Stimulated activated naive CD8-positive, alpha-beta T cell treated with anti-CD3 and anti-CD28 coated beads, Interleukin-15, Interleukin-2, amounts not matched to agents 100 ng/mL and 50 ng/mL, for 24 hours (primary cell): ENCODE measurements around the gene TPP2.

Source experiments
- H3K27ac Mint-ChIP-seq: one replicate; pipeline ENCODE4 v1.8.0; 2021; ENCODE audit warnings: mild to moderate bottlenecking, mixed read lengths
- H3K27me3 Mint-ChIP-seq: one replicate; pipeline ENCODE4 v1.8.0; 2021; ENCODE audit warnings: mixed read lengths
- H3K36me3 Mint-ChIP-seq: one replicate; pipeline ENCODE4 v1.8.0; 2021; ENCODE audit warnings: low read depth, mixed read lengths
- H3K4me1 Mint-ChIP-seq: one replicate; pipeline ENCODE4 v1.8.0; 2021; ENCODE audit warnings: low read depth, mixed read lengths
- H3K4me3 Mint-ChIP-seq: one replicate; pipeline ENCODE4 v1.8.0; 2021; ENCODE audit warnings: mild to moderate bottlenecking, mixed read lengths
- H3K9me3 Mint-ChIP-seq: one replicate; pipeline ENCODE4 v1.8.0; 2021; ENCODE audit warnings: mixed read lengths

Gene TPP2

DNA sequence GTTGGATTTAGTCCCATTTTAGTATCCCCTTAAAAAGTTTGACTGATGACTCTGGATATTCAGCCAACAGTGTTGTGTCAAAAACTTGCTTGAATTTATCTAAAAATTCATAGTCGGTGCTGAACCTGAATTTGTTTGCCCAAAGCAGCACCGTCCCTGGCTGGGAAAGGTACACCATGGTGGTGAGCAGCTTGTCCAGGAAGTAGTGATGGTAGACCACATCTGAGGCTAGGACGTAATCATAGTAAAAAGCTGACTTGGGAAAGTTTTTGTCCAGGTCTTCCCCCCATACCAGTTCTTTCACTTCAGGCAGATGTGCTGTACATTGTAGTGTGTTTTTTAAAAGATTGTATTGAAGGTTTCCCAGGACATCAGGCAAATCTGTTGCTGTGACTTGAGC is 89.2 kb downstream of the TPP2 start:
- Mint-ChIP-seq H3K27ac (no peak overlapping the region), H3K9me3 (peaks cover 4% of the 10 kb centered on the region), H3K4me3 (no peak overlapping the region), H3K4me1 (peaks cover 31% of the 10 kb centered on the region), H3K27me3 (no peaks in the 10 kb centered on the region), H3K36me3 (no peaks in the 10 kb centered on the region)

DNA sequence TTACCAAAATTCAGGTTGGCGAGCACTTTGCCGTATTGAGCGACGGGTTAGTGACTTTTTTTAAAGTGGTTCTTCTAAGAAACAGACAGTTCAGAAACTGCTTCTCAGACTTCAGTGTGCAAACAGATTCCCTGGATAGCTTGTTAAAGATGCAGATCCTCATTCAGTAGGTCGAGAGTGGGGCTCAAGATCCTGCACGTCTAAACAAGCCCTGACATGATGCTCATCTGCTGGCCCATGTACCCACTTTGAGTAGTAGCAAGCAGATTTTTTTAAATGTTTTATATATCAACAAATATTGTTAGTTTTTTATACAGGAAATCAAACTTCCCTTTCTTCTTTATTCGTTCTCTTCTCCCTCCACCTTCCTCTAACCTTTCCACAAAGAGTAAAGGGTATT is 90.7 kb downstream of the TPP2 start:
- Mint-ChIP-seq H3K4me1 (peaks cover 23% of the 10 kb centered on the region), H3K9me3 (no peaks in the 10 kb centered on the region), H3K4me3 (no peak overlapping the region), H3K27ac (no peak overlapping the region), H3K27me3 (peaks cover 5% of the 10 kb centered on the region), H3K36me3 (no peaks in the 10 kb centered on the region)

GRCh38 chr13:102688306-102688973 is 91.7 kb downstream of the TPP2 start:
- Mint-ChIP-seq H3K9me3 (no peaks in the 10 kb centered on the region), H3K4me3 (no peak overlapping the region), H3K4me1 (peaks cover 21% of the 10 kb centered on the region), H3K36me3 (no peaks in the 10 kb centered on the region), H3K27me3 (peaks cover 8% of the 10 kb centered on the region), H3K27ac (no peak overlapping the region)

DNA sequence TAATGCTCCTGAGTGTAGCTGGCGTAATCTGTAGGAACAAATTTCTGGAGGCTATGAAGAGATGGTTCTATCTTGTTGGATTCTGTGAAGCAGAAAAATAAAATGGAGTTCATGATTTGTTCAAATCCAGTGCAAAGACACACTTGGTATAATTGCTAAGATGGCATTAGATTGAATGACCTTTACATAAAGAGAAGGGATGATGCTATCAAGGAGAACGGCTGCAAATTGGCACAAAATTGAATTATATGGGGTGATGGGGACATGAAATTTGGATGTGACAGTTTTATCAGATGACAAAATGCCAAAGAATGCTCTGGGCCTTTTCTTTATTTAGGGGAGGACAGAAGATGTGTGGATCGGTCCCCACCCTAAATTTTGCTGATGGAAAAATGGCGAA is 94.1 kb downstream of the TPP2 start:
- Mint-ChIP-seq H3K4me3 (no peak overlapping the region), H3K27ac (no peak overlapping the region), H3K36me3 (no peaks in the 10 kb centered on the region), H3K4me1 (peaks cover 19% of the 10 kb centered on the region), H3K9me3 (no peaks in the 10 kb centered on the region), H3K27me3 (peaks cover 15% of the 10 kb centered on the region)

- Mint-ChIP-seq H3K27me3 (peaks cover 15% of the 10 kb centered on the region), H3K4me3 (no peak overlapping the region), H3K4me1 (peaks cover 7% of the 10 kb centered on the region), H3K36me3 (no peaks in the 10 kb centered on the region), H3K9me3 (no peaks in the 10 kb centered on the region), H3K27ac (no peak overlapping the region)
These were observed 95.7 kb downstream of the TPP2 start for GRCh38 chr13:102692491-102692826.

- Mint-ChIP-seq H3K27ac (no peak overlapping the region), H3K27me3 (peaks cover 15% of the 10 kb centered on the region), H3K4me3 (no peak overlapping the region), H3K36me3 (no peaks in the 10 kb centered on the region), H3K9me3 (no peaks in the 10 kb centered on the region), H3K4me1 (peaks cover 6% of the 10 kb centered on the region)
These were observed 96.5 kb downstream of the TPP2 start for GRCh38 chr13:102693250-102693649.

GRCh38 chr13:102693776-102694175 is 97.0 kb downstream of the TPP2 start:
- no peak overlapping the region for H3K4me3 Mint-ChIP-seq
- H3K36me3 Mint-ChIP-seq = no peaks in the 10 kb centered on the region
- no peaks in the 10 kb centered on the region for H3K9me3 Mint-ChIP-seq
- peaks cover under 1% of the 10 kb centered on the region for H3K4me1 Mint-ChIP-seq
- peaks cover 15% of the 10 kb centered on the region for H3K27me3 Mint-ChIP-seq
- H3K27ac Mint-ChIP-seq = no peak overlapping the region

DNA sequence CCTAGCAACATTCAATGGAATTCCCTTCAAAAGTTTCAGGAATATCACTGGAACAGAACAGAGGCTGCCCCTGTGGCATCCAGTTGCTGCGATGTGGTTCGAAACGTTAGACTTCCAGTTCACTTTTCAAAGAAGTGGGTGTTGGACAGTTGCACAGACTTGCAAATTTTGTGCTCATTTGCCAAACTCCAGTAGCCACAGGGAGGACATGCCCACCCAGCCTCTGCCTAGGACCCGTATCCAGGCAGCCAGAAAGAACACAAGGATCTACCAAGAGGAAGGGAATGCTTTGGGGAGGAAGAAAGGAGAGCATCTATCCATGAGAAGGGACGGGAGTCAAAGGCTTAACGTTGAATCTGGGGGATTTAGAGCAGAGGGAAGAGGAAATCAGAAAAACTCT is 98.2 kb downstream of the TPP2 start, which contains the start of gene METTL21C:
TSS of gene METTL21C (minus strand) at position 108 of the 400 bp plus-strand sequence. CDS start 546 bp downstream, outside the sequence.
- Mint-ChIP-seq H3K27me3 (peaks cover 15% of the 10 kb centered on the region), H3K4me3 (no peak within 1 kb of the TSS), H3K9me3 (peaks cover 4% of the 10 kb centered on the region), H3K4me1 (peaks cover 4% of the 10 kb centered on the region), H3K27ac (no peak within 1 kb of the TSS), H3K36me3 (no peaks in the 10 kb centered on the region)

- H3K9me3 Mint-ChIP-seq = peaks cover 4% of the 10 kb centered on the region
- no peak overlapping the region for H3K4me3 Mint-ChIP-seq
- H3K27ac Mint-ChIP-seq = no peak overlapping the region
- H3K36me3 Mint-ChIP-seq = no peaks in the 10 kb centered on the region
- peaks cover 4% of the 10 kb centered on the region for H3K4me1 Mint-ChIP-seq
- H3K27me3 Mint-ChIP-seq = peaks cover 15% of the 10 kb centered on the region
These were observed 99.7 kb downstream of the TPP2 start for GRCh38 chr13:102696465-102696864.

DNA sequence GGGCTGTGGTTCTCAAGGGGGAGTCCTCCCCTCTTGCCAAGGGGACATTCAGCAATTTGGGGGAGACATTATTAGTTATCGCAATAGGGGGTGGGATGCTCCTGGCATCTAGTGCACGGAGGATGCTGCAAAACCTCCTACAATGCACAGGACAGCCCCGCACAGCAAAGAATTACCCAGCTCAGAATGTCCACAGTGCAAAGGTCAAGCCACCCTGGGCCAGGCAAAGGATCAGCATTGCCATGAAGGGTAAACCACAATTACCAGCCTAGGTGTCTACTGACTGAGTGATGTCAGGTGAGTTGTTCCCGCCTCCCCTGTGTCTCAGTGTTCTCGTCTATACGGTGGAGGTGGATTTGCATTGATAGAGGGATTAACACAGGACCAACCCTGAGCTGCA is 100.5 kb downstream of the TPP2 start:
- Mint-ChIP-seq H3K27ac (no peak overlapping the region), H3K36me3 (no peaks in the 10 kb centered on the region), H3K4me3 (no peak overlapping the region), H3K27me3 (peaks cover 10% of the 10 kb centered on the region), H3K9me3 (peaks cover 4% of the 10 kb centered on the region), H3K4me1 (peaks cover 4% of the 10 kb centered on the region)

- no peak overlapping the region for H3K4me3 Mint-ChIP-seq
- peaks cover 7% of the 10 kb centered on the region for H3K27me3 Mint-ChIP-seq
- H3K27ac Mint-ChIP-seq = no peak overlapping the region
- H3K36me3 Mint-ChIP-seq = no peaks in the 10 kb centered on the region
- H3K9me3 Mint-ChIP-seq = peaks cover 4% of the 10 kb centered on the region
- H3K4me1 Mint-ChIP-seq = peaks cover 4% of the 10 kb centered on the region
These were observed 101.3 kb downstream of the TPP2 start for GRCh38 chr13:102697929-102698648.

DNA sequence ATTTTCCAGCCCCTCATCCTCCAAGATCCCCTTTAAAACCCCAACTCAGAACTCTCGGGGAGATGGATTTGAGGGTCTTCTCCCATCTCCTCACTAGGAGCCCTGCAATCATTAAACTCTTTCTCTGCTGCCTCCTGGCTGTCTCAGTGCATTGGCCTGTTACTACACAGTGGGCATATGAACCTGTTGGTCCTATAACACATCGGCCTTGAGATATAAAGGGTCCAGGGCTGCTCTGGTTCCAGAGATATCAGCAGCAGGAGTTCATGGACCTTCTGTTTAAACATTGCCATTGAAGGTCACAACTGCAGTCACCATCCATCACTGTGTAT is 101.8 kb downstream of the TPP2 start:
- Mint-ChIP-seq H3K27me3 (peaks cover 7% of the 10 kb centered on the region), H3K36me3 (no peaks in the 10 kb centered on the region), H3K4me1 (peaks cover 4% of the 10 kb centered on the region)

GRCh38 chr13:102699504-102699903 is 102.7 kb downstream of the TPP2 start:
- Mint-ChIP-seq H3K27me3 (peaks cover 7% of the 10 kb centered on the region), H3K36me3 (no peaks in the 10 kb centered on the region), H3K9me3 (peaks cover 4% of the 10 kb centered on the region), H3K27ac (no peak overlapping the region), H3K4me3 (no peak overlapping the region), H3K4me1 (peaks cover 4% of the 10 kb centered on the region)

More for the DNA sequence above, 101.8 kb downstream of the TPP2 start:
- Mint-ChIP-seq H3K9me3 (peaks cover 4% of the 10 kb centered on the region), H3K27ac (no peak overlapping the region), H3K4me3 (no peak overlapping the region)

GRCh38 chr13:102700088-102701031 is 103.6 kb downstream of the TPP2 start:
- Mint-ChIP-seq H3K27me3 (peaks cover 6% of the 10 kb centered on the region), H3K4me1 (peaks cover 4% of the 10 kb centered on the region), H3K36me3 (no peaks in the 10 kb centered on the region), H3K9me3 (peaks cover 4% of the 10 kb centered on the region), H3K27ac (no peak overlapping the region), H3K4me3 (no peak overlapping the region)

- Mint-ChIP-seq H3K27ac (no peak overlapping the region), H3K9me3 (peaks cover 4% of the 10 kb centered on the region), H3K4me1 (peaks cover 4% of the 10 kb centered on the region), H3K27me3 (peaks cover 6% of the 10 kb centered on the region), H3K36me3 (no peaks in the 10 kb centered on the region), H3K4me3 (no peak overlapping the region)
These were observed 104.5 kb downstream of the TPP2 start for GRCh38 chr13:102701331-102701730.
